GM18519 (cell line): ENCODE data around the gene AMD1.
"Not testable (repeated sequence)": the region's sequence is repeated elsewhere in the genome, so short reads cannot be mapped to it uniquely, and the experiment has no call there.

Experiments used
- ATAC-seq: cut with Tn5 transposase; IDR thresholded peaks from one replicate; pipeline ENCODE4 v1.9.1; 2021; ENCODE audit warnings: mild to moderate bottlenecking, moderate library complexity; ENCODE audit not compliant: unreplicated experiment, low FRiP score

The AMD1 gene

DNA sequence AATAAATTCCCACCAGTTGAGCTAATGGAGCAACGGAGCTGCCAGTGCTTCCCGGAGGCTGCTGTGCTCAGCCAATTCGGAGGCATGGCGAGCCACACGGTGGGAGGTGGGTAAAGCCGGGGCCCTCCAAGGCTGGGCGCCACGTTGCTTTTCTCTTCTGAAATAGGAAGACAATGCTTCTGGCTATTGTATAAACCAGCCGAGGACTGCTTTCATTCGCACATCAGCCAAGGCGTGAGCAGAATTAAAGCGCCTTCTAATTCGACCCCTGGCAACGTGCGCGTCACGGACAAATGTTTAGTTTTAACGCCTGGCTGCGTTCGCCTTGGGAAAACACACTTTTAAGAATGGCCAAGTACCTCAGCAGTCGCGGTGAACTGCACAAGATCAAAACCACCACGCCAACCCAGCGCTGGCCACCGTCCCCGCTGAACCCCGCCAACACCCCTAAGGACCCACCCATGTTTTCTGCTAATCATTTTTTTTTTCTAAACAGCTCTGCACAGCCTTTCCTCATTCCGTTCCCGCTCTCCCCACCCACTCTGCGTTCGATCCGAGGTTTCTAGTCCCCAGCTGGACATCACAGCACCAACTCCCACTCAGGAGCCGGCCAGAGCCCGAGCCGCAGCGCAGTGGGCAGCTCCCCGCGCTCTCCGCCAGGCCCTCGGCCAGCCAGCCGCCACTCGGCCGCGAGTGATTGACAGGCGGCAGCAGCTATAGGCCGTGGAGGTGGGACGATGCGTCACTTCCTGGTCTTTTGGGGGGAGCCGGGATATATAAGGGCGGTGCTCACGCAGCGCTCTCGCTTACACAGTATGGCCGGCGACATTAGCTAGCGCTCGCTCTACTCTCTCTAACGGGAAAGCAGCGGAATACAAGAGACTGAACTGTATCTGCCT lies at the start of gene AMD1:
Gene AMD1 (plus strand): TSS at position 805 of the 899 bp plus-strand sequence. CDS start 321 bp downstream, outside the sequence.
- peak; percentile 58 for ATAC-seq

DNA sequence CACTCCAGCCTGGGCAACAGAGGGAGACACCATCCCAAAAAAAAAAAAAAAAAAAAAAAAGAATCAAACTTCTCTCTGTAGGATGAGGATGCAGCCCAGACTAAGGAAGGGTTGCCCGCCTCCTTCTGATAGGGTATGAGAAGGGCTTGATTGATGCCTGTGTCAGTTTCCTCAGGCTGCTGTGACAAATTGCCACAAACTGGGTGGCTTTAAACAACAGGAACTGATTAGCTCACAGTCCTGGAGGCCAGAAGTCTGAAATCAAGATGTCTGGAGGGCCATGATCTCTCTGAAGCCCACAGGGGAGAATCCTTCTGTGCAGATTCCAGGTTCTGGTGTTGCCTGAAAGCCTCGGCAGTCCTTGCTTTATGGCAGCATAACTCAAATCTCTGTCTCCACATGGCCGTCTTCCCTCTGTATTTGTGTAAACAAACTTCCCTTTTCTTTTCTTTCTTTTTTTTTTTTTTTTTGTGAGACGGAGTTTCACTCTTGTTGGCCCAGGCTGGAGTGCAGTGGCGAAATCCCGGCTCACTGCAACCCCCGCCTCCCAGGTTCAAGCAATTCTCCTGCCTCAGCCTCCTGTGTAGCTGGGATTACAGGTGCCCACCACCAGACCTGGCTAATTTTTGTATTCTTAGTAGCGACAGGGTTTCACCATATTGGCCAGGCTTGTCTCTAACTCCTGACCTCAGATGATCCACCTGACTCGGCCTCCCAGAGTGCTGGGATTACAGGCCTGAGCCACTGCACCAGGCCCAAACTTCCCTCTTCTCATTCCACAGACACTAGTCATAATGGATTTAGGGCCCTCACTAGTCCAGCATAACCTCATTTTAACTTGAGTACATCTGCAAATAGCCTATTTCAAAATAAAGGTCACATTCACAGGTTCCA lies 48.1 kb upstream of the AMD1 start:
- no peak for ATAC-seq

DNA sequence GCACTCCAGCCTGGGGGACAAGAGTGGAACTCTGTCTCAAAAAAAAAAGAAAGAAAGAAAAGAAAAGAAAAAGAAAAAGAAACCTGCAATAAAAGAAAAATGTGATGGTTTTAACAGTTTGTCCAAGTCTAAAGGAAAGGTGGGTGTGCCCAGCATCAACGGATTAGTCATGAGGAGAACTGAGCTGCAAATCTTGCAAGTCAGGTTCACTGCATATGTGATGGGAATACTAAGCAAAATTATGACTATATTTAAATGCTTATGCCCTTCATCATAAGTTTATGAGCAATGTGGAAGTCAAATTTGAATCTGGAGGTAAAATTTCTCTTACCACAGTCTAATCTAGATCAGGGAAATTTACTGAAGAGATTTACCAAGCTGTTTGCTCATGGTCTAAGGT lies 46.2 kb upstream of the AMD1 start:
- no peak for ATAC-seq

DNA sequence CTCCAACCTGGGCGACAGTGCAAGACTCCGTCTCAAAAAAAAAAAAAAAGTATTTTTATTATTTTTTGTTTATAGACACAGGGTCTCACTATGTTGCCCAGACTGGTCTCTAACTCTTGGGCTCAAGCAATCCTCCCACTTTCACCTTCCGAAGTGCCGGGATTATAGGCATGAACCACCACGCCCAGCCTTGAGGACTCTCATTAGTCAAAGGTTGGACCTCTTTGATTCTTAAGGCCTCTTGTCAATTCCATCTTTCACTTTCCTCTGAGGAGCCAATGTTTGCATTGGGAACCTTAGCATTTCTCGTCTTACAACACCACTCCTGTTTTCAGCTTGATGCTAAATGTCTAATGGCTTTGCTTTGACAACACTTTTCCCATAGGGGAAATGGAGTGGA lies 43.2 kb upstream of the AMD1 start:
- ATAC-seq, result no peak

DNA sequence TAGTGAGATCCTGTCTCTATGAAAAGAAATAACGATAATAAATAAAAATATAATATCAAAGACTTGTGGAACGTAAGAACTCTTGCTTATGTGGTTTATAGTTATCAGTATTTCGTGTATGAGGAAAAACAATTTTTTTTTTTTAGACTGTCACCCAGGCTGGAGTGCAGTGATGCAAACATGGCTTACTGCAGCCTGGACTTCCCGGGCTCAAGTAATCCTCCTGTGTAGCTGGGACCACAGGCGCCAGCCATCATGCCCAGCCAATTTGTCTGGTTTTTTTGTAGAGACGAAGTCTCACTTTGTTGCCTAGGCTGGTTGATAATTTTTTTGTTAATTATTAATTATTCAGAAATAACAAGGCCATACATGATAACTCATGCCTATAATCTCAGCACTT lies 40.8 kb upstream of the AMD1 start:
- ATAC-seq, result no peak

DNA sequence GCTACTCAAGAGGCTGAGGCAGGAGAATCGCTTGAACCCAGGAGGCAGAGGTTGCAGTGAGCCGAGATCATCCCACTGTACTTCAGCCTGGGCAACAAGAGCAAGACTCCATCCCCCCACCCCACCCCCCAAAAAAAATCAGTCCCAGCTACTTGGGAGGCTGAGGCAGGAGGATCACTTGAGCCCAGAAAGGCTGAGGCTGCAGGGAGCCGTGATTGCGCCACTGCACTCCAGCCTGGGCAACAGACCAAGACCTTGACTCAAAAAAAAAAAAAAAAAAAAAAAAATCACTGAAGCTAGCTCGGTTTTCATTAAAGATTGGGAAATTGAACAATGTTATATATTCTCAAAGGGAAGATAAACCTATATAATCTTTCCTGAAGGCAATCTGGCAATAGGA lies 38.8 kb upstream of the AMD1 start:
- not testable (repeated sequence) for ATAC-seq

DNA sequence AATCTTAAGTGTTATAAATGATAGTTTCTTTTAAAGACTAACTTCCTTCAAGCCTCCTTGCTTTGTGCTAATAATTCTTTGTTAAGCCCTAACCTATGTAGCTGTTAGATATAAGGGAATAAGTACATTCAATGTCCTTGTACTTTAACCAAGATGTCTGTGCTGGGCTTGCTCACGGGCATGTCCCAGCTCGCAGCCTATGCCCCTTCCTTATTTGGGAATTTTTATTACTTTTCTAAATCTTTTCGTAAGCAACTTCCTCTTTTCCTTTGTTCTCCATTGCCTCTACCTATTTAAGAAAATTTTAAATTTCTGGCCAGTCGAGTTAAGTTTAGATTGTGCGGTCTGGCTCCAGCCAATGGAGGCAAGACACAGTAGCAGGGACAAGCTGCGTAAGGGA lies 33.3 kb upstream of the AMD1 start:
- no peak for ATAC-seq

DNA sequence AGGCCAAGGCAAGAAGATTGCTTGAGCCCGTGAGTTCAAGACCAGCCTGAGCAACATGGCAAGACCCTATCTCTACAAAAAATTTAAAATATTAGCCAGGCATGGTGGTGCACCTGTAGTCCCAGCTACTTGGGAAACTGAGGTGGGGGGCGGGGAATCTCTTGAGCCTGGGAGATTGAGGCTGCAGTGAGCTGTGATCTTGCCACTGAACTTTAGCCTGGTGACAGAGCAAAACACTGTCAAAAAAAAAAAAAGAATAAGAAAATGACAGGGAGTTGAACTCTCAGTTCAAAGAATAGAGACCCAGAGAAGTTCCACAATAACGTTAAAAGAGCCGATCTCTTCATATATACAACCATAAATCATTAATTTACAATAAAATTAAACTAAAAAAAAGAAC lies 24.8 kb upstream of the AMD1 start:
- no peak for ATAC-seq

DNA sequence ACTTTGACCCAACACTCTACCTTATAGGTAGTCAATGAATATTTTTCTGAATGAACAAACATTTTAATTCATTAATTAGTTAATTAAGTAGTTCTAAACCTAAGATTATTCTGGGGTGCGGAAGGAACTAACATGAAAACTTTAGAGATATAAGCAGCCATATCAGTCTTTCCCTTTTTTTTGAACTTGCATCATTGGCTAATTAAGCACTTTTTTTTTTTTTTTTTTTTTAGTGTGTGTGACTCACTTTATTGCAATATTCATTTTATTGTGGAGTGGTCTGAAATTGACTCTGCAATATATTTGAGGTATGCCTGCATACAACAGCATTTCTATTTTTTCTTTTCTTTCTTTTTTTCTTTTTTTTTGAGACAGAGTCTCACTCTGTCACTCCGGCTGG lies 21.8 kb upstream of the AMD1 start:
- ATAC-seq, result no peak

DNA sequence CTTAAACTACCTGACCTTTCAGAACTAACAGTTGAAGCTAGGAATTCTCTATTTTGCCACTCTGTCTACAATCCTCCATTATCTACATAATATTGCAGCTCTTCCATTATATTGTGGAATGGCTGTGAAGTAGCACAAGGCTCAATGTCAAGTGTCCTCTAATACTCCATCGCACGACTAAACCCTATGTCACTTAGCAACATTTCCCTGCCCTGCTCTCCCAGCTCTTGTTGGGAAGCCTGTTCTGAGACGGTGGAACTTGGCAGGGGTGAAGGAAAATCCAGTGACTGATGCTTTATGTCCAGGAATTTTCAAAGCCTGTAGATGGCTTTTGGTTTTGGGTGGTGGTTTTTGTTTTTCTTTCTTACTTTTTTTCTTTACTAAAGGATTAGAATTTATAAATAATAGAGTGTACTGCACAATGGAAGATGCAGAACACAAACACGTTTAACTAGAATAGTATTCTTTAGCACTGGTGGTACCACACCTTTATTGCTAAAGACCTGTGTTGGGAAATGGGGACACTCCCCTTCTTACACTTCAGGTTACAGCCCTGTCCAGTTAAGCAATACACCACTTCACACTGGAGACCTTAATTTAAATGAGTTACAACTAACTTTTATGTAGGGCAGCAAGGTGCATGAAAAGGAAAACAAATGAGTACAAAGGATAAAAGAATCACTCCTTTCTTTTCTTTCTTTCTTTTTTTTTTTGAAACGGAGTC lies 20.7 kb upstream of the AMD1 start:
- ATAC-seq, result no peak

DNA sequence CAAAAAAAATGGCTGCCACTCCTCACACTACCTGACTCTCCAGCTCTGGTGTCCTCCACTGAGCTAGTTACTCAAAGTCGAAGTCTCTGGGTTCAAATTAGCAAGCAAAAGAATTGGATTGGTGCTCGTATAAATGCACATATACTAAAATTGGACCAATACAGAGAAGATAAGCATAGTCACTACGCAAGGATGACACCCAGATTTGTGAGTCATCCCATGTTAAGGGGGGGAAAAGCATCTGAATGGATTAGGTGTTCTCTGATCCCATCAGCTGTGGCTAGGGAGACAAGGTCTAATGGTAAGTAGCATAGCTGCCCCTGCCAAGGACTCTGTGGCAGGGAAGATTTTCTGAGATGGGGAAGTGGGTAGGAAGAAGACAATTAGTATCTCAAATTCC lies 18.3 kb upstream of the AMD1 start:
- ATAC-seq, result no peak

DNA sequence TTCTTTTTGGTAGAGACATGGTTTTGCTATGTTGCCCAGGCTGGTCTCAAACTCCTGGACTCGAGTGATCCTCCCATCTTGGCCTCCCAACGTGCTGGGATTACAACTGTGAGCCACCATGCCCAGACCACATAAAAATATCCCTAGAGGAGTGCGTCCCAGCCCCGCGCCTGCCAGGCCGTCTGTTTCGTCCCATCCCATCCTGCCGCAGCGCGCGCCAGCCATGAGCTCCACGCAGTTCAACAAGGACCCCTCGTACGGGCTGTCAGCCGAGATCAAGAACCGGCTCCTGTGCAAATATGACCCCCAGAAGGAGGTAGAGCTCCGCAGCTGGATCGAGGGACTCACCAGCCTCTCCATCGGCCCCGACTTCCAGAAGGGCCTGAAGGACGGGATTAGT lies 16.6 kb upstream of the AMD1 start:
- ATAC-seq, result no peak

DNA sequence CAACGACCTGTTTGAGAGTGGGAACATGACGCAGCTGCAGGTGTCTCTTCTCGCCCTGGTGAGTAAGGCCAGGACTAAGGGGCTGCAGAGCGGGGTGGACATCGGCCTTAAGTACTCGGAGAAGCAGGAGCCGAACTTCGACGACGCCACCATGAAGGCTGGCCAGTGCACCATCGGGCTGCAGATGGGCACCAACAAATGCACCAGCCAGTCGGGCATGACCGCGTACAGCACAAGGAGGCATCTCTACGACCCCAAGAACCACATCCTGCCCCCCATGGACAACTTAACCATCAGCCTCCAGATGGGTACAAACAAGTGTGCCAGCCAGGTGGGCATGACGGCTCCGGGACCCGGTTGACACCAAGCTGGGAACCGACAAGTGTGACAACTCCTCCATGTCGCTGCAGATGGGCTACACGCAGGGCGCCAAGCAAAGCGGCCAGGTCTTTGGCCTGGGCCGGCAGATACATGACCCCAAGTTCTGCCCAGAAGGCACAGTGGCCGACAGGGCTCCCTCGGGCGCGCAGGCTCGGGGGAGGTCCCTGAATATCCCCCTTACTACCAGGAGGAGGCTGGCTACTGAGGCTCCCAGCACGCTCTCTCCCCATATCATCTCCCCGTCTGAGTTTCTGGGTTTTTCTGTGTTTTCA lies 15.9 kb upstream of the AMD1 start:
- ATAC-seq, result no peak

DNA sequence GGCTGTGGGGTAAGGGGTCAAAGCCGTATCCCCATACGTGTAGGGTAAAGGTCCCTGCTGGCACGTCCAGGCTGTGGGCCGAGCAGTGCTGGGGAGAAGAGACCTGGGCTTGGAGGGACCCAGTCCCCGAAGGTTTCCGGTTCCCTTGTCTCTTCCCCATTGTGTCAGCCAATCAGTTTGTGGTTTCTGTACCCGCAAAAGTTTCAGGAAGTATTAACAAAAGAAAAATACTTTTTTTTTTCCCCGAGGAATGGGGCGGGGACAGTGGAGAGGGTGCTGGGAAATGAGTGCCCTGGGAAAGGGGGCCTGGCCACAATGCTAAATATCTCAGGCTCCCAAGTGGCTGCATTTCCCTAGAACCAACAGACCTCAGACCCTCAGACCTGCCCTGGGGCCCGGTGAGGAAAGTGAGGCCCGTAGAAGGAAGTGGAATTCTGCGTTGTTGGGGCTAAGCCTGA lies 15.2 kb upstream of the AMD1 start:
- no peak for ATAC-seq

DNA sequence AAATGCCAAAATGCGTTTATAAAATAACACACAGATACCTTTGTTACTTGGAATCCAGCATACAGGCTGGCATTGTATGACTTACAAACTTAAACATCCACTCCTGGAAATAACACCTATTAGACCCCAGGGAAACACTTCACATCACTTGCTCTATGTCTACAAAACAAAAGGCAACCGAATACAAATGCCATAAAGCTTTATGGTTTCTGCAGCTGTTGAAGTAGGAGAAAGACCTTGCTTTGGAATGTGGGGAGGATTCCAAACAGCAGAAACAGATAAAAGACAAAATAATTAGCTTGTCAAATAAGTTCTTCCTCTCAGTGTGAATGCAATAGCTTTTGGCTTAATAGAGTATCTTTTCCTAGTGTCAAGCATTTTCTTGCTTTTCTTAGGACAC lies 9.8 kb upstream of the AMD1 start:
- ATAC-seq, result no peak

DNA sequence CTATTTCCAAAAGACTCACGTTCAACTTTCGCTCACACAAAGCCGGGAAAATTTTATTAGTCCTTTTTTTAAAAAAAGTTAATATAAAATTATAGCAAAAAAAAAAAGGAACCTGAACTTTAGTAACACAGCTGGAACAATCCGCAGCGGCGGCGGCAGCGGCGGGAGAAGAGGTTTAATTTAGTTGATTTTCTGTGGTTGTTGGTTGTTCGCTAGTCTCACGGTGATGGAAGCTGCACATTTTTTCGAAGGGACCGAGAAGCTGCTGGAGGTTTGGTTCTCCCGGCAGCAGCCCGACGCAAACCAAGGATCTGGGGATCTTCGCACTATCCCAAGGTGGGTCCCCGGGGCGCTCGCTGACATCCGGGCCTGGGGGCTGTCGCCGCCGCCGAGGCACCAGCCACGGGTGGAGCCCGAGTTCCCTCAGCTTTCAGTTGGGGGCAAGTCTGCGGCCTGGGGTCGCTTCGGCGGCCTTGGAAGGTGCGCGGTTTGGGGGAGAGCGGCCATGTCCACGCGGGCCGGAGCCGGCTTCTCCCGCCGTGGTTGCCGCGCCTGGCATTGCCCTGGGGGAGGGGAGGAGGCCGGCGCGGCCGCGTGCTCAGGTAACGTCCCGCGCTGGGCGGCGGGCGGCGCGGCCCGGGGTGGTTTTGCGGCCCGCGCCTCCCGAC lies 429 bp downstream of the AMD1 start:
- no peak for ATAC-seq

DNA sequence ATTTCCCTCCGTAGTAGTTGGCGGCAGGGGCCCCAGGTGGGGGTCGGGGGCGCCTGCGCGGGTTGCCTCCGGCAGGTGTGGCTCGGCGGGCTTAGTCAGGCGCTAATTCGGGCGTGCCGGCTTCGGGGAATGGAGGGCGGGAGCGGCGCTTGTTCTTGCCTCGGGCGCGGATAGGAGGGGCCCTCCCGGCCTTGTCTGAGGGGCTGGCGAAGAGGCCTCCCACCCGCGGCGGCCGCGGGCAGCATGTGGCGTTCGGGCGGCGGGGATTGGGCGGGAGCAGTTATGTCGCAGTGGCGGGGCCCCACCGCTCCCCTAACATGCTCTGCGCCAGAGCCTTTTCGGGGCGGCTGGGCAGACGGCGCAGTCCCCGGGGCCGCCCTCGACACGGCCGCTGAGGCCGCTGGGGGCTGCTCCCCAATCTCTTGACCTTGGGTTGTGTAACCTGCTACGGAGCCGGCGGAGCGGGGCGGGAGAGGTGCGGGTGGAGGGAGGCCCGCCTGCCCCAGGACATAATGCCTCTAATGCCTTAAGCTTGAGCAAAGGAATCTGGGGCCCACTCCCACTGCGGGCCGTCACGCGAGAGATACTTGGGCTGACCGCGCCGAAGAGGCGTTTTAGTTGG lies 1.1 kb downstream of the AMD1 start:
- no peak for ATAC-seq

DNA sequence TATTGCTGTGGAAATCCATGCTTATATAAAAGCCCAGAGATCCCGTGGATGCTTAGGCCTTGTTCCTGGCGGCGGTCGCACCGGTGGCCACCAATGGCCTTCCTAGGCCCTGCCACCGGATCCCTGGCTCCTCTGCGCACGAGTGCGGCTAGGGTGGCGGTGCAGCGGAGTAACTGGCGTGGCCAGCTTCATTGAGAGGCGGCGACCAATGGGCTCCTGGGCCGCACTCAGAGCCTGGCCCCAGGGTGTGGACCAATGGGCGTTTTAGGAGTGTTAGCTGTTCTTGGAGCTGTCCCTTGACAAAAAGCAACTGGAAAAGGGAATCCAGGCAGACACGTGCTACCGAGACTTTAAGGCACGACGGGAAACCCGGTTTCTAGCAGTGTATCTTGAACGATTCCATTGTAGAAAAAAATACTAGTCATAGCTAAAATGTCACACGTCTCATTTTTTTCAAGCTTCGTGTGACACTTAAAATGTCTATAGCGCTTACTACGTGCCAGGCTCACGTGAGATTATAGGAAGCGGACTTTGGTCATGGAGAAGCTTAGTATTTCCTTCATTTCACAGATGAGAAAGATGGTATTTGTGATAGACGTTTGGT lies 1.7 kb downstream of the AMD1 start:
- ATAC-seq, result no peak
